Lung (tissue), 16 donors: Measurements from ENCODE around the gene ZNF488. TPM values are rescaled to one million over a fixed set of nuclear protein-coding genes. Genes with fewer than 3 reads are reported as not detected.
A peak's percentile ranks its signal among the peaks of the same experiment; 100 is the strongest.

Source experiments
- ATAC-seq: fragments of 200-7000 bp; cut with Tn5 transposase; one replicate; pipeline ENCODE4 v1.9.1; 2020; ENCODE audit warnings: moderate number of reproducible peaks; ENCODE audit not compliant: insufficient read depth, low FRiP score
- DNase-seq, 3 donors: peaks; one replicate each; pipeline ENCODE4 v3.0.0-alpha.2; 2013 to 2017
- H3K27ac ChIP-seq, 2 donors: one replicate each; pipeline ENCODE4 v1.5.1; 2013; ENCODE audit warnings: mild to moderate bottlenecking in 2 of 2, moderate library complexity in 2 of 2, control low read depth in 1 of 2, inconsistent platforms in 1 of 2, low read depth in 1 of 2, low read length in 1 of 2
- H3K27me3 ChIP-seq, 3 donors: one replicate each; pipeline ENCODE4 v1.5.1; 2013; ENCODE audit warnings: low read length in 2 of 3; ENCODE audit not compliant: control insufficient read depth in 3 of 3, insufficient read depth in 3 of 3
- H3K36me3 ChIP-seq, 4 donors: one replicate each; pipeline ENCODE4 v1.5.1; 2013; ENCODE audit warnings: low read length in 4 of 4, mild to moderate bottlenecking in 1 of 4, moderate library complexity in 1 of 4; ENCODE audit not compliant: control insufficient read depth in 4 of 4, insufficient read depth in 4 of 4
- H3K4me1 ChIP-seq, 5 donors: one replicate each; pipeline ENCODE4 v1.5.1; 2013; ENCODE audit warnings: low read length in 5 of 5, mild to moderate bottlenecking in 2 of 5, moderate library complexity in 1 of 5; ENCODE audit not compliant: control insufficient read depth in 5 of 5, insufficient read depth in 5 of 5
- H3K4me3 ChIP-seq: one replicate; pipeline ENCODE4 v1.5.1; 2013; ENCODE audit warnings: mild to moderate bottlenecking, control low read depth, moderate library complexity
- H3K9ac ChIP-seq, 2 donors: one replicate each; pipeline ENCODE4 v1.5.1; 2013; ENCODE audit warnings: low read length in 2 of 2, control low read depth in 1 of 2; ENCODE audit not compliant: insufficient read depth in 1 of 2
- H3K9me3 ChIP-seq, 4 donors: one replicate each; pipeline ENCODE4 v1.5.1; 2013; ENCODE audit warnings: low read length in 3 of 4, mild to moderate bottlenecking in 1 of 4, moderate library complexity in 1 of 4; ENCODE audit not compliant: control insufficient read depth in 4 of 4, insufficient read depth in 3 of 4
- CTCF ChIP-seq: IDR thresholded peaks from 2 replicates; pipeline ENCODE4 v1.5.1; 2012; ENCODE audit warnings: mild to moderate bottlenecking; ENCODE audit errors: control extremely low read depth, extremely low read depth
- WGBS, 2 donors: extraction: QIAGEN DNeasy Blood & Tissue Kit; methylation state at CpG; one replicate each; pipeline ENCODE4 v1.1.7; 2013; 5-methylcytosine and 5-hydroxymethylcytosine counted together
- long read RNA-seq, 5 donors: transcript quantifications; one replicate each; lab custom pipeline, GENCODE V29; 2026
- polyA plus RNA-seq, 2 donors: library from polyadenylated mRNA; stranded (reverse); fragments of 200-250 nt; gene quantifications; one replicate each; pipeline ENCODE4 v1.2.1, GENCODE V29; 2013
- total RNA-seq, 2 donors: library from RNA; depleted of rRNA in 1 of 2; stranded (reverse); fragments of >200 nt in 1 of 2; gene quantifications; one replicate each; pipeline ENCODE4 v1.2.1, GENCODE V29; 2014 to 2021
- donor health status: control.
- donor health status: control.
- donor health status: Bipolar disorder and iron deficiency.
- donor health status: healthy.
- donor health status: DM: yes; HTN: yes; CAD: no.

The ZNF488 gene
- total RNA-seq (under 1 TPM; 0.37 to 0.64 TPM), polyA plus RNA-seq (under 1 TPM; 0.15 to 0.47 TPM)
- long read RNA-seq, donor 1, result 0 reads
- long read RNA-seq, donor 2, partial matches to known transcripts, result 0 of 1 reads
- long read RNA-seq, donor 2, other reads (novel, unspliced or antisense), result 0 of 1 reads
- long read RNA-seq, donor 3, result 0 reads
- long read RNA-seq, donor 4, result 0 reads
- long read RNA-seq, donor 5, partial matches to known transcripts, result 0 of 1 reads
- long read RNA-seq, donor 5, other reads (novel, unspliced or antisense), result 0 of 1 reads

- ATAC-seq (peak; percentile 98), DNase-seq (peak; percentile 88 to 94 (median 90))
- Histone ChIP-seq H3K9me3 (no peaks in the 10 kb centered on the region), H3K4me3 (peak within 1 kb of the TSS; percentile 61), H3K4me1 (peaks cover 0 to 15% (median 1%) of the 10 kb centered on the region in 5 donors), H3K27me3 (no peaks in the 10 kb centered on the region), H3K36me3 (no peaks in the 10 kb centered on the region), H3K27ac (peak within 1 kb of the TSS; percentile 62 to 73), H3K9ac (peak within 1 kb of the TSS; percentile 20 to 37)
- TF ChIP-seq CTCF, result no peak
- WGBS, 2 donors, result 0% methylated on average over 61 to 75 of the region's 75 CpGs
Observed at GRCh38 chr10:47384148-47384921, at the start of gene ZNF488. ZNF488 (minus strand) TSS chr10:47384293; CDS start chr10:47368829, 15,464 bp downstream.

GRCh38 chr10:47425813-47426419 lies 41.8 kb upstream of the ZNF488 start:
- no peak overlapping the region for H3K27ac ChIP-seq
- no peak for ATAC-seq
- DNase-seq, result no peak

GRCh38 chr10:47424231-47424630 lies 40.1 kb upstream of the ZNF488 start:
- DNase-seq, result no peak
- Histone ChIP-seq H3K27me3 (no peaks in the 10 kb centered on the region), H3K9me3 (no peaks in the 10 kb centered on the region), H3K4me1 (no peaks in the 10 kb centered on the region), H3K4me3 (no peak overlapping the region), H3K27ac (no peak overlapping the region), H3K9ac (no peak overlapping the region), H3K36me3 (no peaks in the 10 kb centered on the region)
- TF ChIP-seq CTCF, result no peak
- WGBS, 2 donors, result 72 to 83% methylated on average over 8 of the region's 8 CpGs
- ATAC-seq, result no peak

More at GRCh38 chr10:47425813-47426419, 41.8 kb upstream of the ZNF488 start:
- Histone ChIP-seq H3K9ac (no peak overlapping the region), H3K27me3 (no peaks in the 10 kb centered on the region), H3K9me3 (no peaks in the 10 kb centered on the region), H3K36me3 (no peaks in the 10 kb centered on the region), H3K4me3 (no peak overlapping the region), H3K4me1 (no peaks in the 10 kb centered on the region)
- no peak for TF ChIP-seq CTCF
- WGBS, 2 donors, result 86 to 90% methylated on average over 4 of the region's 4 CpGs
